ENCODE data around the gene RBMS3.

DNA sequence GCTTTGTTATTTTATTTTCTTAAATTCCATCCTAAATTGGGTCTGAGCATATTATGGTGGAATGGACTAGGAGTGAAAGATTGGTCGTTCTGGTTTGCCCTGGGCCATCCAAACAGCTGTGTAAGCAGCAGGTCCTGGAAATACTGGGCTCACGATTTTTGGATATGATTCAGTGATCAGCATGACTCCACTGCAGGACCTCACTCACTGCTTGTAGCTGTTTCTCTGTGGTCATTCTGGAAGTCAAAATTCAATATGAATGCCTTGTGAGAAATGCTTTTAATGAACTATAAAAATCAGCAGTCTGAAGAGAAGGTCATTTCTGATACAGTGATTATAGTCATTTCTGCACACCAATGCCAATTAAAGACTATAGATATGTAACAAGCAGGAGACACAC is 185.0 kb downstream of the RBMS3 start:
- TF ChIP-seq EZH2phosphoT487 (IDR thresholded peaks at IDR 0.05; ENCODE audit: low read depth, severe bottlenecking, unreplicated experiment) (no peak), EZH2 (IDR thresholded peaks at IDR 0.05; ENCODE audit: borderline replicate concordance) (no peak)
- TF ChIP-seq, protein P1, sequence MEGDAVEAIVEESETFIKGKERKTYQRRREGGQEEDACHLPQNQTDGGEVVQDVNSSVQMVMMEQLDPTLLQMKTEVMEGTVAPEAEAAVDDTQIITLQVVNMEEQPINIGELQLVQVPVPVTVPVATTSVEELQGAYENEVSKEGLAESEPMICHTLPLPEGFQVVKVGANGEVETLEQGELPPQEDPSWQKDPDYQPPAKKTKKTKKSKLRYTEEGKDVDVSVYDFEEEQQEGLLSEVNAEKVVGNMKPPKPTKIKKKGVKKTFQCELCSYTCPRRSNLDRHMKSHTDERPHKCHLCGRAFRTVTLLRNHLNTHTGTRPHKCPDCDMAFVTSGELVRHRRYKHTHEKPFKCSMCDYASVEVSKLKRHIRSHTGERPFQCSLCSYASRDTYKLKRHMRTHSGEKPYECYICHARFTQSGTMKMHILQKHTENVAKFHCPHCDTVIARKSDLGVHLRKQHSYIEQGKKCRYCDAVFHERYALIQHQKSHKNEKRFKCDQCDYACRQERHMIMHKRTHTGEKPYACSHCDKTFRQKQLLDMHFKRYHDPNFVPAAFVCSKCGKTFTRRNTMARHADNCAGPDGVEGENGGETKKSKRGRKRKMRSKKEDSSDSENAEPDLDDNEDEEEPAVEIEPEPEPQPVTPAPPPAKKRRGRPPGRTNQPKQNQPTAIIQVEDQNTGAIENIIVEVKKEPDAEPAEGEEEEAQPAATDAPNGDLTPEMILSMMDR (IDR thresholded peaks at IDR 0.05; ENCODE audit: poor library complexity), result no peak

All from hepatocyte (in vitro differentiated cells).